GM19372 (cell line): ENCODE data around the gene METAP1D.
"Not testable (repeated sequence)": the region's sequence is repeated elsewhere in the genome, so short reads cannot be mapped to it uniquely, and the experiment has no call there.

Experiments used
- ATAC-seq: cut with Tn5 transposase; IDR thresholded peaks from one replicate; pipeline ENCODE4 v1.9.1; 2021; ENCODE audit warnings: mild to moderate bottlenecking, low read depth, moderate library complexity; ENCODE audit not compliant: unreplicated experiment

Gene METAP1D

DNA sequence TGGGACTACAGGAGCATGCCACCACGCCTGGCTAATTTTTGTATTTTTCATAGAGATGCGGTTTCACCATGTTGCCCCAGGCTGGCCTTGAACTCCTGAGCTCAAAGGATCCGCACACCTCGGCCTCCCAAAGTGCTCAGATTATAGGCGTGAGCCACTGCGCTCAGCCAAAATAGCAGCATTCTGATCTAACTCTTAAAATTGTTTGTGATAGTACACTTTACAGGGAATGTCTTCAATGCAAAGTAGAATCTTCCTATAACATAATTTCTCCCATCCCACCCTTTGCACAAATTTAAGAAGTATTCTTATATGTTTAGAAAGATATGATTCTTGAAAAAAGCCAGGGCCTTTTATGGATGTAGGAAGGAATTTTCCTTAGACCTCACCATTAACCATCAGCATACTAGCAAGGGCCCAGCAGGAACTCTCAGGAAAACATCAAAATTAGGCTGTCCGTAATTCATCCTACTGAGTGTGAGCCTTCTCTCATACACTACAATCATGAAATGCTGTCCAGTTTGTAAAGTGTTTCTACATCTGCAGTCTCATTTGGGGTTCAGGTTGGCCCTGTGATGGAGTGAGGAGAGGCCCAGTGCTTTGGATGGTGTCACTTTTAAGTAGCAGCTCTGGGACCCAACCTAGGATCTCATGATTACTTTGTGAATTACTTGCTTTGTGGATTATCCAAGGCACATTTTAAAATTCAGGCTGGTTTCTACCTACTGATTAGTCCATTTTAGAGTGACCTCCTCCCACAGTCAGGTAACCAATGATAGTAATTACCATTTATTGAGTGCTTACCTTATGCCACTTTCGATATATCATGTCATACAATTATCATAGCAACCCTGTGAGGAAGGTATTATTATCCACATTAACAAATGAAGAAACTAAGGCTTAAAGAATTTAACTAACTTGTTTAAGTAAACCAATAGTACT, 48.1 kb downstream of the METAP1D start:
- no peak for ATAC-seq

DNA sequence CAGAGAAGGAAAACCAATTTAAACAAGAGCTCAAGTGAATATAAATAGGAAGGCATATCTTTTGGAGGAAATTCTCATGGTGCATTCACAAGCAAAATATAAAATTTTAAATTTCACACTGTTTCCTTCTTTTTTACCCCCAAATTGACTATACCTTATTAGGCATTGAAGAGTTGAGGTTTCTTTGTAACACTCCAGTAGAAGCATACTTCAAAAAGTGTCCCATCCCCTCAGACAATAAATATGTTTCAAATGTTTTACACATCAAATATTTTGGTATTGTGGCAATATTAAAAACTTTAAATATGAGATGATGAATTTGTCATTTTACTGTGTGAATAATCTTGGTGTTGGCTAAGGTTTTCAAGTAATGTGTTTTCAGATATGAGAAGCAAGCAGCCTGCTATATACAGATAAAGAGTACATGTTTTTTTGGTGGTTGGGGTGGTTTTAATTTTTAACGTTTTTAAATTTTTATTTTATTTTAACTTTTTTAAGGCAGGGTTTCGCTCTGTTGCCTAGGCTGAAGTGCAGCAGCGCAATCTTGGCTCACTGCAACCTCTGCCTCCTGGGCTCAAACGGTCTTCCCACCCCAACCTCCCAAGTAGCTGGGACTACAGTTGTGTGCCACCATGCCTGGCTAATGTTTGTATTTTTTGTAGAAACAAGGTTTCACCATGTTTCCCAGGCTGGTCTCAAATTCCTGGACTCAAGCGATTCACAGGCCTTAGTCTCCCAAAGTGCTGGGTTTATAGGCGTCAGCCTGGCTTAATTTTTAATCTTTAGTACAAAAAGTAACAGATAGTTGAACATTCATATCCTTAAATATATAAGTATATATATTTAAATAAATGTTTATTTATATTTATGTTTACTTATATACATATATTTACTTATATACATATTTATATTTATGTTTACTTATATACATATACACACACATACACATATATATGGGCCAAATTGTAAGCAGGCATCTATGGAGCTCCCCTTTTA, 49.1 kb downstream of the METAP1D start:
- ATAC-seq, result no peak

DNA sequence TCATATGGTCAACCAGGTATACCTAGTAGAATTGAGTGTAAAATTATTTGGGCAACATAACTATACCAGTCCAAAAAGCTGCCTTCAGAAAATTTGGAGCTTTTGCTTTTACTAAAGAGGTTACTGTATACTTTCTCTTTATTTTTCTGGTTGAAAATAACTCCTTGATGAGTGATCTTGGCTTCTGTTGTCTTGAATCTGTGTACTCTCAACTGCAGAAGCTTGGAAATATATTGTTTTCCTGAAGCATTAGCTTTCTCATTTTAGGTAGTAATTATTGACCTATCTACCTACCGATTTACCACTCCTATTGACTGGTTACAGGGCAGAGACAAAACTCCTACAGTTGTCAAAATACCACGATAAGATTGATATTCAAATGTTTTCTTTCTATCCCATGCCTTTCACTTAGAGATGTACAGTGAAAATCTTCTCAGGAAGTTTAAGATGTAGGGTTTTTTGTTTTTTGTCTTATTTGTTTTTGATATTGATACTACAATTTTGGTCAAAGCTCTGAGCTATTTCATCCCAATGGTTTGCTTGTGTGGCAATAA, 49.9 kb downstream of the METAP1D start:
- ATAC-seq, result no peak

DNA sequence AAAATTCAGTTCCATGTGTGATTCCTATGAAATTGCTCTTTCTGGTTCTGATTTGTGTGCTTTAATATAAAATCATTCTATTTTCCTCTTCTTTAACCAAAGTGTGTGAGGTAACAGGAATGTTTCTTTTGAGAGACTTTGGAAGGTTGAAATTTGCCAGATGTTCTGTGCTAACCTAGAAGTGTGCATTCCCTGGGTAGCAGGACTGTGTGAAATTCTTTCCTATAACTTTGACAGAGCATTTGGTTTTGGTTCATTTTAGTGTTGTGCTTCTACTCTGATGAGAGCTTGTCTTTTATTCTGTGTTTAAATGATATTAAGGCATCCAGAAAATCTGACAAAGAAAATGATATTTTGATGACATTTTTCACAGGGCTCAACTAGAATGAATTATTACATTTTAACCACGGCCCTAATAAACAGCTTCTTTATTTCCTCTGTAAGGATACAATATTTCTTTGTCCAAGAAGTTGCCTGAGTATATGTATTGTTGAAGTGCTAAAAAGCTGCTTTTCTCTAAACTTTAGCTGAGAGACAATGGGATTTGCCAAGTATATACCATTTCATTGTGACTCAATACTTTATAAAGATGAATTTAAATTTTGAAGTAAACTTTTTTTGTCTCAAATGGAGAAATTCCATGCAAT, 50.8 kb downstream of the METAP1D start:
- no peak for ATAC-seq

DNA sequence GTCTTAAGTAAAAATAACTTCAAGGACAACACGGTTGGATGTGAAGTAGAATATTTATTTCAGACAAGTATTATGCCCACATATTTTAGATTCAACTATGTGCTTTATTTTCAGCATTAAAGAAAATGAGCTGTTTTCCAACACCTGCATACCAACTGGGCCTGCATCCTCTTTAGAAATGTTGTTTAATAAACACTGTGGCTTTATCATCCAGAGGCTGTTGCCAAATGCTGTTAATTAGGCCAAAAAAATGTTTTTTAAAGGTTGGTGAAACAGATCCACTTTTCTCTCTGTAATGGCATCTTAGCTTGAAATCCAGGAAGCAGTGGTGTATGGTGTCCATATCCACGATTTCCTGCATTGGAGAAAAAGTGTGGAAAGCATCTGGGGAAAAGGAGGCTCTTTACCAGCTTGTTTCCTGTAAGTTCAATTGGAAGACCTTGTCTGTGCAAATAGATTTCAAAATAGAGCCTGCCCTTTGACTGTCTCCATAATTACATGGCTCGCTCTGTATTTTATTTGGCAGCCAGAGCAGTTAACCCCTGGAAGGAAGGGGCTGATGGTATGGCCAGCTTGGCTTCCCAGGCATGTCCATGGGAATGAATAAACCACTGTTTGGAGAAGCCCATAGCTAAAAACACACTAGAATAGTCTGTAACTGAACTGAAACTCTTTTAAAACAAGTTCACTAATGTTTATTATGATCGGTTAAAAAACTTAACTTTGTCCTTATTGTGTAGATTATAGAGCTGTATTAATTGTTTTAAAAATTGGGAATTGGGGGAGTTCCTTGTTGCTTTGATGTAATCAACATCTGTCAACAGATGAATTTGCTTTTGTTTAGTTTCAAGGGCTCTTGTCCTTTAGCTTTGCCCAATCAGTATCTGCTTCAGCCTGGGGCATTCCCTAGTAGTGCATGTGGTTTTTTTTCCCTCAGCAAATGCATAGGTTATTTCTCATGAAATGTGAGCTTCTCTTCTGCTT, 52.5 kb downstream of the METAP1D start:
- no peak for ATAC-seq

DNA sequence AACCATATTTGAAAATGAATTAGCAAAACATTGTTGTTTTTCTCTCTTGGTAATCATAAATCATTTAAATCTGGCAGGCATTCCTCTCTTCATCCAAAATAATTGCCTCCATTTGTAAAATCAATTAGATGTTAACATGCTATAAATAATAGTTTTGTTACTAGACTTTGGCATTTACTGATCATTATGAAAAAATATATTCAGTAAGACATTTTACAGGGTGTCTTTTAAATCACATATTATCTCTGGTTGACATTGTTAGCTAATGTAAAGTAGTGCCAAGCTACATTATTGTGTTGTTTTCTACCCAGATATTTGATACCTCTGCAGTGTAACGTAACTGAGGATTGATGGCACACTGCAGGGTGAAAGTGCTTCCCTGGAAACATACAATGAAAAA, 53.7 kb downstream of the METAP1D start:
- no peak for ATAC-seq

DNA sequence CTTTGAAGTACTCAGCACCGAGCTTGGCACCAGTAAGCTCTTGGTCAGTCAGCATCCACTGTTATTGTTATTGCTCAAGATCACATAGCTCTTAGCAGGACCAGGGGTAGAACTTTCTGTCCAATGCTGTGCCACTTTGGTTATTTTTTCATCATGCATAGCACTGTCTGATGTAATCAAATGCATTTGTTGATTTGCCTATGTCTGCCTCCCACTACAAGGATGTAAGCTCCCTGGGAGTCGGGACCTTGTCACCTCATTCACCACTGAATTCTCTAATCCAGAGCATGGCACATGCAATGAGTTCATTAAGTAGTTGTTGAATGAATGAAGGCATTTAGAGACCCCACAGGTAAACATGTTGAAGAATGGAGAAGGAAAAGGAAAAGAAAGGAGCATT, 56.5 kb downstream of the METAP1D start:
- ATAC-seq, result no peak

DNA sequence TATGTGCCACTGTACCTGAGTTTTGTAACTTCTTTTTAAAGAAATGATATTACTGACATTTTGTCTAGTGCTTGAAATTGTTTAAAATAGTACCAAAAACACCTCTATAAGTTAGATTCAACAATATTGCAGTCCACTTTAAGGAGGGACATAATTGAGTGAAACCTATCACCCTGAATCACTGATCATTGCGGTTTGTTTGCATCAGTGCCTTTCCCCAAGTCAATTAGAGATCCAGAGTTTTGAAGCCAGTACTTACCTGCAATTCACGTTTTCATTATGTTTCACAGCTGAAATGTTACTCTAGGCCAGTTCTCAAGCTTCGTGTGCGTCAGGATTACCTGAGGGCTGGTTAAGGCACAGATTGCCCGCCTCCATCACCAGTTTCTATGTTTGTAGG, 58.9 kb downstream of the METAP1D start:
- ATAC-seq, result no peak

DNA sequence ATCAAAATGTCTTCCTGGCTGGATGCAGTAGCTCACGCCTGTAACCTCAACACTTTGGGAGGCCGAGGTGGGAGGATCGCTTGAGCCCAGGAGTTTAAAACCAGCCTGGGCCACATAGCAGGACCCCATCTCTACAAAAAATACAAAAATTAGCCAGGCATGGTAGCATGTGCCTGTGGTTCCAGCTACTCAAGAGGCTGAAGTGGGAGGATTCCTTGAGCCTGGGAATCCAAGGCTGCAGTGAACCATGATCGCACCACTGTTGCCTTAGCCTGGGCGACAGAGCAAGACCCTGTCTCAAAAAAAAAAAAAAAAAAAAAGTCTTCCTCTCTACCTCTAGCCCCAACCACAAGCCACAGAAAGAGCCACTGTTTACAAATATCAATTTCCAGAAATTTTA, 60.4 kb downstream of the METAP1D start:
- not testable (repeated sequence) for ATAC-seq

DNA sequence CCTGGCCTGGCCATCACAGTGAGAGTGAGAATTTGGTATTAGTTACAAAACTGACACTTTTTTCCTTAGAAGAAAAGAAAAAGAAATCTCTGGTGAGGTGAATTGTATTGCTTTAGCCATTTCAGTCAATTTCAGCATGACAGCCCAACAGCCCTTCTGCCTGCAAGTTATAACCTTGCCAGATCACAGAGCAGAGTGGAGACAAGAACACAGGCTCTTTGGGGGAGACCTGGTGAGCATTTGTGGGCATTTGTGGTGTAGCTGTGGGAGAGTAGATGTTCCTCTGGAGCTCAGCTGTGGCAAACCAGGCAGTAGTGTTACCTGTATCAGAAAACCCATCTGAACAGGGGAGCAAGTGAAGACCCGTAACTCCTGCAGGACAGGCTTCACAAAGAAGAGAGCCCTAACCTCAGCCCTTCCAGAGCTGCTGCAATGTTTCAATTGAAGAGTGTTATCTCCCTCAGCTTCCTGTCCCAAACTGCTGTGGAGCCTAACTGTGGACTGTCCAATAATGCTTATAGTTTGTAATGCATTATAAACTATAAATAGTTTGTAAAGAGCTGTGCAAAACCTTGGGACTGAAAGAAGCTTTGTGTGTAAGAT, 62.8 kb downstream of the METAP1D start:
- no peak for ATAC-seq

DNA sequence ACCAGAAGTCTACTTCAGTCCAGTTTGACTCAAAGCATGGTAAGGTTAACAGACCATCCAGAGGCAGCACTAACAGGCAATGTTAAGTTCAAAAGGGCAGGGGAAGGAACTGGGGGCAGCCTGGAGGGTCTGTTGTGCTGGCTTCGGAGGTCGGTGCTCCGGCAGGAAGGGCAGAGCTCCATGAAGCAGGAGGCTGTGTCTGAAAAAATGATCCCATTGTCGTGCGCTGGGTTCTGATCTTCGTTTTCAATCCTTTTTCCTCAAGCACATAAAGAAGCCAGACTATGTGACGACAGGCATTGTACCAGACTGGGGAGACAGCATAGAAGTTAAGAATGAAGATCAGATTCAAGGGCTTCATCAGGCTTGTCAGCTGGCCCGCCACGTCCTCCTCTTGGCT, 63.7 kb downstream of the METAP1D start:
- ATAC-seq, result no peak

DNA sequence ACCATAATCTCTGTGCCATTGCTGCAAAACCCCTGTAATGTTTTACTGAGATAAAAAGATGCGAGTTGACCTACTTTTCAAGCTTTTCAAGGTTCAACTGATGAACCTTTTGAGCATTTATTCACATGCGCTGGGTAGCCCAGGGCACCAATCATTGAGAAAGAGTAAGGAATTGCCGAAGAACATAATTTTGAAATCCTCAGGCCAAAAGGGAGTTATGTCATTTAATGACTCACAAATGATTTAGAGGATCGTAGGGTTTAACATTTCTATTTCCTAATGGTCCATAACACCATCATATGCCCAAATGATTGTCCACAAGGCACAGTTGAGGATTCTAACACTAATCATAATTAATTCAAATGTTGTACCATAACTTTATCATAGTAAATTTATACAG, 65.4 kb downstream of the METAP1D start:
- no peak for ATAC-seq

DNA sequence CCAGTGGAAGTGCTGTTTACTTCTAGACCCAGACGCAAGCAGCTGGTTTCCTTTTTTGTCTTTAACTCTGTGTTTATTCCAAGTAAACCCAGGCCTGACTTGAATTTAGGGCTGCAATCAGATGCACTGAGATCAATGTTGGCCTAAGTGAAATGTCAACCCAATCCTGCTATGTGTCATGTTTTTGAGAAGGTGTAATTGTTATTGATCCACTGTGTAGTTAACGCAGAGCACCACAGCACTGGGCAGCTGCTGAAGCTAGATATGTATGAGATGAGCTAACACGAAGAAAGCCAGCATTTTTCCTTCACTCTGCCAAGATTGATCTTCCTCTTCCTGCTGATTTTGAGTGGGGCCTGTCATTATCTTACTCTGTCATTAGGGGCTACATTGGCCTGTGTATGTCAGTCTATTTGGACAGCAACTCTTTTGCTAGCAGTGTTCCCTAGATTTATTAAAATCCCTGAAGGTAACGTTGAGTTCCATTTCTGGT, 66.7 kb downstream of the METAP1D start:
- no peak for ATAC-seq

DNA sequence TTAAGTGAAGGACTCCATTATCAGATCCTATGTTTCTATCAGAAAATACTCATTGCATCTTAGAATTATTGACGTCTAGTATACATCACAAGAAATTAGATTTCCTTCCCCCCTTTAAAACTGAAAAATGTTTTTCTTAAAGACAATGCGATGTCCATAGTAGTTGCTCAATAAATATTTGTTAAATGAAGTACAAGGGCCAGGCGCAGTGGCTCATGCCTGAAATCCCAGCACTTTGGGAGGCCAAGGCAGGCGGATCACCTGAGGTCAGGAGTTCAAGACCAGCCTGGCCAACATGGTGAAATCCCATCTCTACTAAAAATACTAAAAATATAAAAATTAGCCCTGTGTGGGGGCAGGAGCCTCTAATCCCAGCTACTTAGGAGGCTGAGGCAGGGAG, 68.2 kb downstream of the METAP1D start:
- ATAC-seq, result not testable (repeated sequence)

DNA sequence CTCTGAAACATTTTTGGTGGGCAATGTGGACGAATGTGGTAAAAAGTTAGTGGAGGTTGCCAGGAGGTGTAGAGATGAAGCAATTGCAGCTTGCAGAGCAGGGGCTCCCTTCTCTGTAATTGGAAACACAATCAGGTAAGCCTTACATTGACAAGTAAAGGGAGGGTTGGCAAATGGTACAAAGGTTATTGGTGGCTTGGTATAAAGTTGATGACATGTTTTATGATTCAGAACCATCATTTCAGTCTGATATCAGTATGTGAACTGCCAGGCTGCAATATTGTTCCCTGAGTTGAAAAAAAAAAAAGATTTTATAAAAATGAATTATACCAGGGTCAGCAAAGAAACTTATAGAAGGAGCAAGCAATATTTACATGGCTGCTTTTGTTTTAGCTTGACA, 71.2 kb downstream of the METAP1D start:
- no peak for ATAC-seq

DNA sequence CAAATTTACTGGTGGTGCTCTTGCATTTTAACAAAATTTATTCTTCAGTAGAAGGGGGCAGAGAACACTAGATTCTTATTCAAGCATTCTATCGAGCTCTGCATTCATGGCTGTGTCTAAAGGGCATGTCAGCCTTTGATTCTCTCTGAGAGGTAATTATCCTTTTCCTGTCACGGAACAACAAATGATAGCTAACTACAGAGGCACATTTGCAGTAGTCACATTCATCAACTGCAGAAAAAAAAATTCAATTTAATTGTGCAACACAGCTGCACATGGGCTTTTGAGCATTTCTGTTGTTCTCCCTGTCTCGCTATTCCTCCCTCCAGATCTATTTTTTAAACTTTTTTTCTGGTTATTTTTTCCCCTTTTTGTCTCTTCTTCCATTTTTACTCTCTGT, 72.5 kb downstream of the METAP1D start:
- no peak for ATAC-seq

DNA sequence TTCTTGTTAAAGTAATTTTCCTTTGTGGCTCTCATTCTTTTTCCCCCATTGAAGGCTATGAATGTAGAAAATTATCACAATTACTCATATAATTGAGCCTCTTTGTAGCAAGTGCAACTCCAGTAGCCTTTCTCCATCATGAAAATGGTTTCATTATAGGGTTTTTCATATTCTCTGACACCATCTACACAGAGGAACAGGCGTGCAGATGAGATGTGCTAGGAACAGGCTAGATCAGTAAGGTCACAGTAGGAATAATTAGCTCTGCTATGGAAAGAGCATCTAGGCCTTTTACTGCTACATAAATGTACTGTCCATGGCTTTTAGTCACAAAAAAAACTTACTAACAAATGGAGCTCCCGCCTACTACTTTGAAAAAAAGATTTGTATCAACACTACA, 73.0 kb downstream of the METAP1D start:
- ATAC-seq, result no peak

DNA sequence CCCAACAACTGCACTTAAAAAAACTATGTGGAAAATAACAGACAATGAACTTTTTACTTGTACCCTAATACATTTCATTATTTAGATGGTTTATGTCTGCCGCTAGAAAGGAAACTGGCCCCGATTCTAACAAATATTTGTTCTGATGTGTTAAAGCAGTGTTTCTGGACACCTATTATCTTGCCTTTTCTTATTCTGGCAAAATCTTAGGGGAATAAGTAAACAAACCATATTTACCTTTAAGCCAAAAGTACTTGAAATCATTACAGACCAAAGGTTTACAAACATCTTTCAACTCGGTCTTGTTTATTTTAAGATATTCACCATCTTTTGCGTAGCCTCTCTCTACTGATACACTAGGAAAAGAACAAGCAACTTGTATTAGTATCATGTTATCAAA, 73.8 kb downstream of the METAP1D start:
- ATAC-seq, result no peak

DNA sequence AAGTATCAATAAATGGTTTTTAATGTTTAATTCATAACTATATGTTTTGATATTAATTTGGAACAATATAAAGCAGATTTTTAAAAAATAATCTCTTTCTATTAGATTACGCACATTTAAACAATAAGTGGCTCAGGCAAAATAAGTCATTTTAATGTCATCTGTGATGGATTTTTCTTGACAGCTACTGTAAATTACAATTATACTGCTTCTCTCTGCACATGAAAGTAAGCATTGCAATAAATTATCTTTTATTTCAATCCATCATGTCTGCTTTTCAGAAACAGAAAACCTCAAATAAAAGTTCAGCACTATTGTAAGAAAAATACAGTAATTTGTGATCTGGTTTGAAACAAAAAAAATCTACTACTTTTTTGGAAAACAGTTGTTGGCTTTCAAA, 74.5 kb downstream of the METAP1D start:
- ATAC-seq, result no peak
